HG02678 (cell line): Measurements from ENCODE around the gene BAIAP2.
"Not testable (repeated sequence)": the region's sequence is repeated elsewhere in the genome, so short reads cannot be mapped to it uniquely, and the experiment has no call there.

Experiments used
- ATAC-seq: cut with Tn5 transposase; IDR thresholded peaks from one replicate; pipeline ENCODE4 v1.9.1; 2021; ENCODE audit warnings: mild to moderate bottlenecking, moderate library complexity; ENCODE audit not compliant: unreplicated experiment

BAIAP2 gene

GRCh38 chr17:81020767-81021497 lies 14.0 kb upstream of the BAIAP2 start:
- ATAC-seq = no peak

DNA sequence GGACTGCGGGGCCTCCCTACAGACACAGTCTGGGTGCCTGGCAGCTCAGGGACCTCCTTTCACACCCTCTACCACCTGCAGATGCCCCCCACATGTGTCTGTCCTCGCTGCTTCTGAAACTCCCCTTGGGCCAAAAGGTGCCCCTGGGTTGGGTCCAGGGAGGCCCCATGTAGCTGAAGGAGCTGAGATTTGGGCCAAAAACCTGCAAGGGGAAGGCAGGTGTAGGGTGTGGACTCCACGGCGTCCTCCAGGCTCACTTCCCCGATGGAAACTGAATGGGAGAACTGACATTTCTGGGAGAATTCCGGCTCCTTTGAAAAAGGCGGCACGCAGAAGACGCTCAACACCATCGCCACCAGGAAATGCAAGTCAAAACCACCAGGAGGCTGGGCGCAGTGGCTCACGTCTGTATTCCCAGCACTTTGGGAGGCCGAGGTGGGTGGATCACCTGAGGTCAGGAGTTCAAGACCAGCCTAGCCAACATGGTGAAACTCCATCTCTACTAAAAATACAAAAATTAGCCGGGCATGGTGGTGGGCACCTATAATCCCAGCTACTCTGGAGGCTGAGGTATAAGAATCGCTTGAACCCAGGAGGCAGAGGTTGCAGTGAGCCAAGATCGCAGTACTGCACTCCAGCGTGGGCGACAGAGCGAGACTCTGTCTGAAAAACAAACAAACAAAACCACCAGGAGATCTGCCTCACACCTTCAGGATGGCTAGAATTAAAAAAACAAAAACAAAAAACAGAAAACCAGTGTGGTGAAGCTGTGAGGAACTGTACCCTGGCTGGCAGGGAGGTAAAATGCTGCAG lies 13.2 kb upstream of the BAIAP2 start:
- no peak for ATAC-seq

DNA sequence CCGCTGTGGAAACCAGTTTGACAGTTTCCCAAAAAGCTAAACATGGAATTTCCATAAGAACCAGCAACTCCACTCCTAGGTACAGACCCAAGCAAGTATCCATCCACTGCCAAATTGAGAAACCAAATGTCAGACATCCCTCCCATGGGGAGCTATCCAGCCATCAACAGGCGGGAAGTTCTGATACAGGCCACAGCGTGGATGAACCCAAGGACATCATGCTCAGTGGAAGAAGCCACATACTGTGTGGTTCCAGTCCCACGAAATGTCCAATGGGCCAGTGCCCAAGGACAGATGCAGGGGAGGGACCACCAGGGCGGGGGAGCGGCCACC lies 12.6 kb upstream of the BAIAP2 start:
- ATAC-seq = no peak

GRCh38 chr17:81025065-81025740 lies 9.7 kb upstream of the BAIAP2 start:
- no peak for ATAC-seq

DNA sequence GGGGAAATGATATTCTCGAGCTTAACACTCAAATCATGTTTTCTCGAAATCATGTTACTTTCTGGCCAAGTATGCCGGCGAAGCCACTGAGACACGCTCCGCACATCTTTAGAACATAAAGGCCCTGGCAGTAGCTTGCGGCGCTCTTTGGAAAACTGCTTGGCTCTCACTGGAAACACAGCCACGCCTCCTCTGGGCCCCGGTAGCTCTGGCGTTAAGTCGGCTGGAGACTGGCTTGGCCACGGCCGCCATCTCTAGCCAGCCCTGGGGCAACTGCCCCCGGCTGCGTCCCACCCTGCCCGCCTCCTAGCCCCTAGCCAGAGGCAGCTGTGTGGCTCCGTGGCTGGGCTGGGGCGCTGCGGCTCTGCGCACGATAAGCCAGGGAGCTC lies 9.2 kb upstream of the BAIAP2 start:
- no peak for ATAC-seq

- no peak for ATAC-seq
Measured at GRCh38 chr17:81026266-81027036, 8.5 kb upstream of the BAIAP2 start.

DNA sequence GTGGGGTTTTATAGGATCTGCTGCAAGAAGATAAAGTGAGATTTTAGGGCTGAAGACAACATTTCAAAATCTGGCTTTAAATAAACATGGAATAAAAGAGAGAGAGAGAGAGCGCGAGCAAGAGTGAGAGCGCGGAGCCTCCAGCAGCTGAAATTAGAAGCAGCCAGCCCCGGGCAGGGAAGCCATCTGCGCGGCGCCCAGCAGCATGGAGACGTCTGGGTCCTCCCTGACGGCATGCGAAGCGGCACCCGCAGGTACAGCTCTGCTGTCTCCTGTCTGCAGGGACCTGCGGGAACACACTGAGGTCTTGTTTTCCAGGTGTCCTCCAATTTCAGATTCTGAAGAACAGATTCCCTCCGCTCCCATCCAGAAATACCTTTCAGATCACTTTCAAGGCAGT lies 7.9 kb upstream of the BAIAP2 start:
- ATAC-seq = no peak

- no peak for ATAC-seq
Measured at GRCh38 chr17:81027591-81028505, 7.1 kb upstream of the BAIAP2 start.

- ATAC-seq = no peak
Measured at GRCh38 chr17:81028506-81028858, 6.5 kb upstream of the BAIAP2 start.

GRCh38 chr17:81029859-81030258 lies 5.1 kb upstream of the BAIAP2 start:
- no peak for ATAC-seq

DNA sequence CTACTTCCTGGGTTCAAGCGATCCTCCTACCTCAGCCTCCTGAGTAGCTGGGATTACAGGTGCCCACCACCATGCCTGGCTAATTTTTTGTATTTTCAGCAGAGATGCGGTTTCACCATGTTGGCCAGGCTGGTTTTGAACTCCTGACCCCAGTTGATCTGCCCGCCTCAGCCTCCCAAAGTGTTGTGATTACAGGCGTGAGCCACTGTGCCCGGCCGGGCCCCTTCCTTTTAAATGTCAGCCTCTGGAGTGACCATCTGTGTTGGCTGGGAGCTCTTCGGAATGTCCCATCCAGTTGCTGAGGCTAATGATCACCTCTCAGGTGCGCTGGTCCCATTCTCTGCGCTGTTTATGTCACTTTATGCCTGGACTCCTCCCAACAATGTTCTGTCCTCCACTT lies 4.6 kb upstream of the BAIAP2 start:
- not testable (repeated sequence) for ATAC-seq

GRCh38 chr17:81030741-81031565 lies 4.0 kb upstream of the BAIAP2 start:
- ATAC-seq = no peak

DNA sequence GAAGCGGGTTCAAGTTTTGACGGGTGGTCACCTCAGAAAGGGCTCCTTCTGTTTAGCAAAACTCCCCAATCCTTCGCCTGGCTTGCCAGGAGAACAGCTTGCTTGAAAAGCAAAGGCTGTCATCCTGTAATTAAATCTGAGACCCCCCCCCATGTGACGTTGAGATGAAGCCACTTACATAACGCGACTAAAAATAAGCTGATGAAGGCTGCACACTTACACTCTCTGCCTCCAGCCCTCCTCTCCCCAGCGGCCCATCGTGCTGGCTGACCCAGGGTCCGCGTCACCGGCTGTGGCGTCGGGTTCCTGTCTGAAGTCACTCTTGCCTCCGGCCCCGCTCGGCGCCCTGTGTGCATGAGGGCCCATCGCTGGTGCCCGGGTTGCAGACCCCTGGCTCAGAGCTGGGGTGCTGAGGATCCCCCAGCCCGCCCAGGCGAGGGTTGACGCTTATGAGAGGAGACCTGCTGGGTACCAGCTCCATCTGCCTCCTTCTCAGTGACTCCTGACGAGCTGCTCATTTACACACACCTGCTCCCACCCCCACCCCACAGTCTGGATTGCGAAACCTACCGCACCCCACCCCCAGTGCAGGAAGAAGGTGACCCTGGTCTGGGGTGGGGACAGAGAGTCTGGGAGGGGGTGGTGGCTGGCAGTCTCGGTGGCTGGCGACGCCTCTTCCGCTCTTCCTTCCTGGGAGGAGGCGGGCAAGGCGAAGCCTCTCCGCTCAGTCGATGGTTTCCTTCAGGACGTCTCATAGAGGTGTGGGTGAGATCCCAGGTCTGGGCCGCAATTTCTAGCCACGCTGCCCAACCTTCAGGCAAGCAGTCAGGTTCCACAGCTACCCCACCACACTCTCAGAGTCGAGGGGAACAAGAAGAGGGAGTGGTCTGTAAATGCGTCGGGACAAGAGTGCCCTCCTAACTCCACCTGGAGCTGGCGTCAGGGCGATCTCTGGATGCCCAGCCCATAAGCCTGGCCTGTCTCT lies 3.1 kb upstream of the BAIAP2 start:
- ATAC-seq = no peak

- no peak for ATAC-seq
Measured at GRCh38 chr17:81032641-81033480, 2.1 kb upstream of the BAIAP2 start.

- no peak for ATAC-seq
Measured at GRCh38 chr17:81033535-81034167, 1.3 kb upstream of the BAIAP2 start.

DNA sequence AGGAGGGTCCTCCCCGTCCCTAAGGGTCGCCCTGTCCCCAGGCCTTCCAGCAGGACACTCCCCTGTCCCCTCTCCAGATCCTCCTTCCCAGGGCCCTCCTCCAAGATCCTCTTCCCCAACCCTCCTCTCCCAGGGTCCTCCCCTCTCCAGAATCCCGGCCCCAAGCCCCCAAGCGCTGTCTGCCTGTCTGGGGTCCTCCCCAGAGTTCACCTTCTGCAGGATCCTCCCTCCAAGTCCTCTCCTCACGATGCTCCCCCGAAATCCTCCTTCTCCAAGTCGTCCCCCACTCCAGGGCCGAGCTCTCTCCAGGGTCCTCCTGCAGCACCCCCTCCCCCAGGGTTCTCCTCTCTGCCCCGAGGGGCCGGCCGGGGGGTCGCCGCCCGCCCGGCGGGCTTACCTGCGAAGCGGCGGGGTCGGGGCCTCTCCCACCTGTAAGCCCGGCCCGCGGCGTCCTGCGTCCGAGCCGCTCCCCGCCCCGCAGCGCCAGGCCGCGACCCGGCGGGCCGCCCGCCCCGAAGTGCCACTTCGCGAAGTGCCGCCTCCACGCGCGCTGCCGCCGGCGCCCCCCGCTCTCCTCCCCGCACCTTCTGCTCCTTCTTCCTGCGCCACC lies 678 bp upstream of the BAIAP2 start:
- peak; percentile 3 for ATAC-seq
